Esophagus muscularis mucosa (tissue), 3 donors: ENCODE data around the gene R3HDM4.

ENCODE experiments used
- CTCF ChIP-seq, 3 experiments: fragments of 200-600 bp in 2 of 3; fragments of 450-650 bp in 1 of 3; sonication (generic) in 2 of 3; IDR thresholded peaks; one replicate each; pipeline ENCODE4 v1.5.1; 2017 to 2019; ENCODE audit warnings: antibody characterized with exemption in 3 of 3, mild to moderate bottlenecking in 2 of 3, moderate library complexity in 1 of 3
- POLR2A ChIP-seq: fragments of 450-650 bp; IDR thresholded peaks from one replicate; pipeline ENCODE4 v1.6.1; 2017; ENCODE audit warnings: antibody characterized with exemption, moderate library complexity, mild to moderate bottlenecking, low read depth

- TF ChIP-seq POLR2A (no peak), CTCF (IDR thresholded peaks at IDR 0.05) (no peak)
Observed at GRCh38 chr19:848386-848921, 64.6 kb downstream of the R3HDM4 start.
